NCI-H524 (cell line): ENCODE results near the gene CHIT1.

Experiments used
- DNase-seq, 2 experiments: peaks; one replicate each; lab custom pipeline; 2025; lab: John Stamatoyannopoulos, UW

The CHIT1 gene

GRCh38 chr1:203188686-203189232 lies 40.7 kb downstream of the CHIT1 start:
- DNase-seq: no peak

GRCh38 chr1:203187689-203188264 lies 41.7 kb downstream of the CHIT1 start:
- no peak for DNase-seq

GRCh38 chr1:203187304-203187685 lies 42.2 kb downstream of the CHIT1 start:
- DNase-seq: no peak

GRCh38 chr1:203186446-203187303 lies 42.8 kb downstream of the CHIT1 start, which contains the start of gene CHI3L1:
CHI3L1 (minus strand) TSS chr1:203186704; CDS start chr1:203186623, 81 bp downstream.
- DNase-seq: no peak

GRCh38 chr1:203186091-203186445 lies 43.4 kb downstream of the CHIT1 start:
- DNase-seq: no peak

- no peak for DNase-seq
Measured at GRCh38 chr1:203185585-203185984, 43.9 kb downstream of the CHIT1 start.

GRCh38 chr1:203185061-203185461 lies 44.4 kb downstream of the CHIT1 start:
- no peak for DNase-seq

- DNase-seq: no peak
Measured at GRCh38 chr1:203184467-203184866, 45.0 kb downstream of the CHIT1 start.

GRCh38 chr1:203183828-203184227 lies 45.6 kb downstream of the CHIT1 start:
- DNase-seq: no peak

- DNase-seq: no peak
Measured at GRCh38 chr1:203182387-203182953, 47.0 kb downstream of the CHIT1 start.

GRCh38 chr1:203181586-203182386 lies 47.7 kb downstream of the CHIT1 start:
- no peak for DNase-seq

- peak in 1 of 2 experiments; percentile 20 for DNase-seq
Measured at GRCh38 chr1:203180611-203181330, 48.7 kb downstream of the CHIT1 start.

GRCh38 chr1:203179667-203180005 lies 49.8 kb downstream of the CHIT1 start:
- no peak for DNase-seq

GRCh38 chr1:203178821-203179666 lies 50.4 kb downstream of the CHIT1 start:
- no peak for DNase-seq

- peak in 1 of 2 experiments; percentile 45 for DNase-seq
Measured at GRCh38 chr1:203178083-203178482, 51.4 kb downstream of the CHIT1 start.

GRCh38 chr1:203177470-203178039 lies 51.9 kb downstream of the CHIT1 start:
- peak; percentile 2 to 45 for DNase-seq

GRCh38 chr1:203177036-203177405 lies 52.5 kb downstream of the CHIT1 start:
- no peak for DNase-seq

GRCh38 chr1:203176273-203177035 lies 53.0 kb downstream of the CHIT1 start:
- no peak for DNase-seq

- no peak for DNase-seq
Measured at GRCh38 chr1:203175827-203176241, 53.6 kb downstream of the CHIT1 start.
